Globus pallidus (tissue), 1 donor: ENCODE measurements around the gene KRTAP10-5.
"Not testable (repeated sequence)": the region's sequence is repeated elsewhere in the genome, so short reads cannot be mapped to it uniquely, and the experiment has no call there.

Source experiments
- DNase-seq: peaks from one replicate; pipeline ENCODE4 v3.0.0-alpha.2; 2015; ENCODE audit warnings: low spot score

Gene KRTAP10-5

GRCh38 chr21:44580231-44580821 lies at the start of gene KRTAP10-5:
KRTAP10-5 (minus strand) TSS chr21:44580604; CDS start chr21:44580578, 26 bp downstream.
- not testable (repeated sequence) for DNase-seq

GRCh38 chr21:44628707-44629391 lies 48.4 kb upstream of the KRTAP10-5 start:
- DNase-seq: no peak

- DNase-seq: not testable (repeated sequence)
Measured at GRCh38 chr21:44627831-44628233, 47.4 kb upstream of the KRTAP10-5 start.

- not testable (repeated sequence) for DNase-seq
Measured at GRCh38 chr21:44627181-44627822, 46.9 kb upstream of the KRTAP10-5 start.

GRCh38 chr21:44626673-44627143 lies 46.3 kb upstream of the KRTAP10-5 start, which contains the start of gene KRTAP10-9:
KRTAP10-9 (plus strand) TSS chr21:44627093; CDS start chr21:44627172, 79 bp downstream.
- no peak for DNase-seq

GRCh38 chr21:44626262-44626661 lies 45.9 kb upstream of the KRTAP10-5 start:
- DNase-seq: no peak

- DNase-seq: no peak
Measured at GRCh38 chr21:44625756-44626155, 45.4 kb upstream of the KRTAP10-5 start.

- DNase-seq: no peak
Measured at GRCh38 chr21:44623575-44623974, 43.2 kb upstream of the KRTAP10-5 start.

GRCh38 chr21:44619886-44620285 lies 39.5 kb upstream of the KRTAP10-5 start:
- DNase-seq: no peak

GRCh38 chr21:44618909-44619308 lies 38.5 kb upstream of the KRTAP10-5 start:
- DNase-seq: no peak

GRCh38 chr21:44618504-44618903 lies 38.1 kb upstream of the KRTAP10-5 start:
- peak; percentile 5 for DNase-seq

- no peak for DNase-seq
Measured at GRCh38 chr21:44617071-44617501, 36.7 kb upstream of the KRTAP10-5 start.

GRCh38 chr21:44616591-44616926 lies 36.2 kb upstream of the KRTAP10-5 start:
- DNase-seq: no peak

- no peak for DNase-seq
Measured at GRCh38 chr21:44615911-44616590, 35.6 kb upstream of the KRTAP10-5 start.

GRCh38 chr21:44615466-44615865 lies 35.1 kb upstream of the KRTAP10-5 start:
- DNase-seq: no peak

- no peak for DNase-seq
Measured at GRCh38 chr21:44614961-44615391, 34.6 kb upstream of the KRTAP10-5 start.

- no peak for DNase-seq
Measured at GRCh38 chr21:44614161-44614631, 33.8 kb upstream of the KRTAP10-5 start.

GRCh38 chr21:44613386-44614155 lies 33.2 kb upstream of the KRTAP10-5 start:
- DNase-seq: no peak

GRCh38 chr21:44612669-44613229 lies 32.3 kb upstream of the KRTAP10-5 start:
- DNase-seq: no peak

- DNase-seq: no peak
Measured at GRCh38 chr21:44612029-44612486, 31.7 kb upstream of the KRTAP10-5 start, which contains the start of gene KRTAP10-8. KRTAP10-8 (plus strand) TSS chr21:44612079; CDS start chr21:44612101, 22 bp downstream.

GRCh38 chr21:44611551-44611950 lies 31.1 kb upstream of the KRTAP10-5 start:
- no peak for DNase-seq
